Activated naive CD4-positive, alpha-beta T cell treated with anti-CD3 and anti-CD28 coated beads, Interleukin-2, amount 10 ng/mL, durations not matched to agents 7 days and 5 days (primary cell): ENCODE data around the gene RALGPS1.

Experiments used
- CTCF ChIA-PET: fragments of 350-600 bp; sonication (Branson Sonifier 250); formaldehyde crosslinking; loops from one replicate; lab custom pipeline; 2021; ENCODE audit warnings: antibody characterized with exemption; lab: Charles Lee
- DNase-seq: peaks from one replicate; pipeline ENCODE4 v3.0.0-alpha.2; 2020
- H3K27ac Mint-ChIP-seq: one replicate; pipeline ENCODE4 v1.8.0; 2021; ENCODE audit warnings: mild to moderate bottlenecking, moderate library complexity, mixed read lengths
- H3K27me3 Mint-ChIP-seq: one replicate; pipeline ENCODE4 v1.8.0; 2021; ENCODE audit warnings: mild to moderate bottlenecking, mixed read lengths
- H3K36me3 Mint-ChIP-seq: one replicate; pipeline ENCODE4 v1.8.0; 2021; ENCODE audit warnings: mixed read lengths
- H3K4me1 Mint-ChIP-seq: one replicate; pipeline ENCODE4 v1.8.0; 2021; ENCODE audit warnings: mixed read lengths
- H3K4me3 Mint-ChIP-seq: one replicate; pipeline ENCODE4 v1.8.0; 2021; ENCODE audit warnings: mild to moderate bottlenecking, moderate library complexity, mixed read lengths
- H3K9me3 Mint-ChIP-seq: one replicate; pipeline ENCODE4 v1.8.0; 2021; ENCODE audit warnings: mixed read lengths

Gene RALGPS1

GRCh38 chr9:127209948-127210640 lies 295.5 kb downstream of the RALGPS1 start:
- CTCF ChIA-PET: interaction anchor here (0.5 to 3.0 kb wide), 4 partner anchors 10 to 223 kb away, joined by 3 to 7 read pairs (median 4); no protein-coding TSS in a partner anchor
- H3K27me3 Mint-ChIP-seq: peaks cover 50% of the 10 kb centered on the region
- peak; percentile 19 for DNase-seq
- H3K4me1 Mint-ChIP-seq: no peaks in the 10 kb centered on the region
- H3K36me3 Mint-ChIP-seq: no peaks in the 10 kb centered on the region
- no peaks in the 10 kb centered on the region for H3K9me3 Mint-ChIP-seq
- no peak overlapping the region for H3K4me3 Mint-ChIP-seq
- H3K27ac Mint-ChIP-seq: no peak overlapping the region

GRCh38 chr9:127210851-127211730 lies 296.5 kb downstream of the RALGPS1 start:
- H3K36me3 Mint-ChIP-seq: no peaks in the 10 kb centered on the region
- no peak overlapping the region for H3K27ac Mint-ChIP-seq
- H3K4me1 Mint-ChIP-seq: no peaks in the 10 kb centered on the region
- peaks cover 48% of the 10 kb centered on the region for H3K27me3 Mint-ChIP-seq
- CTCF ChIA-PET: interaction anchor here (1.0 to 3.0 kb wide), 2 partner anchors 11 to 224 kb away, joined by 3 to 7 read pairs; no protein-coding TSS in a partner anchor
- DNase-seq: peak; percentile 12
- no peaks in the 10 kb centered on the region for H3K9me3 Mint-ChIP-seq
- H3K4me3 Mint-ChIP-seq: no peak overlapping the region

GRCh38 chr9:127211983-127212382 lies 297.4 kb downstream of the RALGPS1 start:
- DNase-seq: peak; percentile 18
- Mint-ChIP-seq H3K36me3 (no peaks in the 10 kb centered on the region), H3K4me1 (no peaks in the 10 kb centered on the region), H3K4me3 (no peak overlapping the region), H3K27me3 (peaks cover 55% of the 10 kb centered on the region), H3K9me3 (no peaks in the 10 kb centered on the region), H3K27ac (no peak overlapping the region)
- CTCF ChIA-PET: interaction anchor here (0.7 to 3.0 kb wide), 2 partner anchors 12 kb away, joined by 3 to 7 read pairs; no protein-coding TSS in a partner anchor

- CTCF ChIA-PET: interaction anchor here (0.7 to 3.0 kb wide), 4 partner anchors 12 to 241 kb away, joined by 3 to 7 read pairs (median 4); no protein-coding TSS in a partner anchor
- H3K4me3 Mint-ChIP-seq: no peak overlapping the region
- H3K9me3 Mint-ChIP-seq: no peaks in the 10 kb centered on the region
- no peaks in the 10 kb centered on the region for H3K36me3 Mint-ChIP-seq
- peak; percentile 17 for DNase-seq
- peaks cover 55% of the 10 kb centered on the region for H3K27me3 Mint-ChIP-seq
- no peaks in the 10 kb centered on the region for H3K4me1 Mint-ChIP-seq
- H3K27ac Mint-ChIP-seq: no peak overlapping the region
Measured at GRCh38 chr9:127212453-127212852, 297.9 kb downstream of the RALGPS1 start.

DNA sequence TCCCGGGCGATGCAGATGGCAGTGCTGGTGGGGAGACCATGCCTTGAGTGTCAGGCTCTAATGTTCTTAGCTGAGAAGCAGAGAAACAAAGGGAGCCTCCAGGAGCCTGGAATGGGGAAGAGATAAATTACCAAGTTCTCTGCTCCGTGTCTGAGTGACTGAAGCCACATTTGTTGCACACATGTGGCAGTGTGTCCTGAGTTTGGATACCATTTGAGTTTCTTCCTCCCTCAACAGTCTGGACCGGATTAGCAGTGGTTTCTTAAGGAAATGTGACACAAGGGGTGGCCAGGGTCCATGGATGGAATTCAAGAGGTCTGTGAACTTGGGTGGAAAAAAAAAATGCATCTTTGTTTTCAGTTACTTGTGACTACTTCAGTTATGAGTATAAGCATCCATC lies 299.3 kb downstream of the RALGPS1 start:
- peak; percentile 16 for DNase-seq
- CTCF ChIA-PET: interaction anchor here (1.0 to 2.5 kb wide), 10 partner anchors 9 to 272 kb away, joined by 3 to 15 read pairs (median 6); partner anchors contain the start of gene SLC2A8
- Mint-ChIP-seq H3K27ac (no peak overlapping the region), H3K27me3 (peaks cover 63% of the 10 kb centered on the region), H3K36me3 (no peaks in the 10 kb centered on the region), H3K4me1 (no peaks in the 10 kb centered on the region), H3K4me3 (no peak overlapping the region), H3K9me3 (no peaks in the 10 kb centered on the region)

- Mint-ChIP-seq H3K4me3 (no peak overlapping the region), H3K27me3 (peaks cover 68% of the 10 kb centered on the region), H3K9me3 (no peaks in the 10 kb centered on the region), H3K27ac (no peak overlapping the region), H3K36me3 (no peaks in the 10 kb centered on the region), H3K4me1 (no peaks in the 10 kb centered on the region)
- CTCF ChIA-PET: interaction anchor here (0.7 to 2.5 kb wide), 20 partner anchors 9 to 275 kb away, joined by 3 to 15 read pairs (median 4); partner anchors contain the start of genes RPL12, SLC2A8 and ZNF79
- DNase-seq: peak; percentile 77
Measured at GRCh38 chr9:127214421-127215267, 300.1 kb downstream of the RALGPS1 start.

DNA sequence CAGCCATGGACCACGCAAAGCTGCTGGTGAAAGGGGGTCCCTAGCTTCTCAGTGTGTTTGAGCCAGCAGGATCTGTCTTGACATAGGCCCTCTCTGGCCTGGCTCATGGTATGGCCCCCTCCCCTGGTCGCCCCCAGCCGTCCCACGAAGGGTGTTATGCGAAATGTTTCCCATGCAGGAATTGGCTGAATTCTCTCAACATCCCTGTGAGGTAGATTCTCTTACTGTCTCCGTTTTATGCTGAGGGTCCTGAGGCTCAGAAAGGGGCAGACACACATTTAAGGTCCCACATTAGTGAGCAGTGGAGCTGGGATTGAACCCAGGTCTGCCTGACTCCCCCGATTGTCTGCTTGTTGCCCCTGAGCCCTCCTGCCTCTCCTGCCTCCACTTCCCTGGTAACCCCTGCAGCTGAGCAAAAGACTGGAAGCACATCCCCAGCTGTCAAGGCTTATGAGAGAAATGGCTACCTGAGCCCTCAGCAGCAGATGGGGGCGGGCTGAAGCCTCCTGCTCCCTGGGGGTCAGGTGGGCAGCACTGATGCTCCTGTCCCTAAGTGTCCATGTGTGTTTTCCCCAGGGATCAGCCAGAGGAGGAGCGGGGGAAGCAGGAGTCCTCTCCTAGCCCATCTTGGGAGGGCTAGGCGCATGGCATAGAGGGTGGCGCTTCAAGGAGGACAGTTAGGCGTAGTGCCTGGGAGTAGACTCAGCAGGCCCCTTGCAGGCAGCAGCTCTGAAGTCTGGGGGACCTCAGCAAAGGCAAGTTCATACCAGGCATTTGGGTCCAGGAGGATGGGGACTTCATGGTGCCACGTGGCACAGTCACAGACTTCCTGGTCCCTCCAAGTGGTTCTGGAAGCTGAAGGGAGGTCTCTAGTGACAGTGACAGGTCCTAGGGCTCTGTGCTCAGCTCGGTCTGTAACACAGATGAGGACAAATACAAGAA lies 301.0 kb downstream of the RALGPS1 start:
- Mint-ChIP-seq H3K4me1 (no peaks in the 10 kb centered on the region), H3K4me3 (no peak overlapping the region), H3K27me3 (peaks cover 67% of the 10 kb centered on the region), H3K9me3 (no peaks in the 10 kb centered on the region), H3K27ac (no peak overlapping the region), H3K36me3 (no peaks in the 10 kb centered on the region)
- DNase-seq: peak; percentile 19
- CTCF ChIA-PET: interaction anchor here (0.7 to 2.5 kb wide), 19 partner anchors 9 to 276 kb away, joined by 3 to 15 read pairs (median 4); partner anchors contain the start of genes RPL12, SLC2A8 and ZNF79

- H3K27ac Mint-ChIP-seq: no peak overlapping the region
- no peaks in the 10 kb centered on the region for H3K9me3 Mint-ChIP-seq
- H3K27me3 Mint-ChIP-seq: peaks cover 65% of the 10 kb centered on the region
- H3K36me3 Mint-ChIP-seq: no peaks in the 10 kb centered on the region
- H3K4me3 Mint-ChIP-seq: no peak overlapping the region
- peaks cover 1% of the 10 kb centered on the region for H3K4me1 Mint-ChIP-seq
- CTCF ChIA-PET: interaction anchor here (1.0 to 2.5 kb wide), 4 partner anchors 17 to 276 kb away, joined by 3 to 15 read pairs (median 4); partner anchors contain the start of genes SLC2A8 and ZNF79
- peak; percentile 11 for DNase-seq
Measured at GRCh38 chr9:127216210-127216887, 301.8 kb downstream of the RALGPS1 start.

DNA sequence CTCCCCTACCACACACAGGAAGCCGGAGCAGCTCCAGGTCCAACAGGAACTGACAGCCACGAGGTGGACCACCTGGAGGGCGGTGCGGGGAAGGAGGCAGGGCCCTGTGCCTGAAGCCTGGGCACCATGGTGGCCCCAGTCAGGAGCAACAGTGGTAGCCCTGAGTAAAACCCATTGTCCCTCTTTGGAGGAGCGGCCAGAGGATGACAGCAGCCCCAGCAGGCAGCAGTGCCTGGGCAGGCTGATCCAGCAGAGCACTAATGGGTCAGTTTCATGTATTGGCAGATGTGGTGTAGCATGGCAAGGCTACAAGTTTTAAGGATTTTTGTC lies 302.3 kb downstream of the RALGPS1 start:
- no peaks in the 10 kb centered on the region for H3K9me3 Mint-ChIP-seq
- H3K36me3 Mint-ChIP-seq: no peaks in the 10 kb centered on the region
- H3K27me3 Mint-ChIP-seq: peaks cover 65% of the 10 kb centered on the region
- CTCF ChIA-PET: interaction anchor here (1.0 kb wide), 1 partner anchor 276 kb away, joined by 3 read pairs; no protein-coding TSS in a partner anchor
- H3K4me3 Mint-ChIP-seq: no peak overlapping the region
- peaks cover 6% of the 10 kb centered on the region for H3K4me1 Mint-ChIP-seq
- H3K27ac Mint-ChIP-seq: no peak overlapping the region
- DNase-seq: peak; percentile 11

- Mint-ChIP-seq H3K4me3 (no peak overlapping the region), H3K27me3 (peaks cover 60% of the 10 kb centered on the region)
Measured at GRCh38 chr9:127218818-127219217, 304.2 kb downstream of the RALGPS1 start.

DNA sequence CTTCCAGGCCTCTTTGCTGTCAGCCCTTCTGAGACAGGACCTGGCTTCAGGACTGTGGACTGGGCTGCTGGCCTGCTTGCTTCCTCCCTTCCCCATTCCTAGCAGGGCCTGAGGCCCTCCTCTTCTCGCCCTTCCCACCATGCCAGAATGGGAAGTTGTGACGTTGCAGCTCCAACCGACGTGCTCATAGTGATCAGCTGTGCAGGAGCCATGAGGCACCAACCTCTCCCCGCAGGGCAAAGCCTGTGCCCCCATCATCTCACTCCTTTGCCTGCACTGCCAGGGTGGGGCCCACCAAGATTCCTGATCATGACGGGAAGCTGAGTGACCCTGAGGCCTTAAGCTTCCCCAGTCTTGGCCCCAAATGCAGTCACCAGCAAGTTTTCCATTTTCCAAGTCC lies 304.9 kb downstream of the RALGPS1 start:
- Mint-ChIP-seq H3K27ac (no peak overlapping the region), H3K36me3 (no peaks in the 10 kb centered on the region), H3K4me3 (no peak overlapping the region), H3K9me3 (no peaks in the 10 kb centered on the region), H3K27me3 (peaks cover 65% of the 10 kb centered on the region), H3K4me1 (peaks cover 29% of the 10 kb centered on the region)
- no peak for DNase-seq
- CTCF ChIA-PET: interaction anchor here (0.8 kb wide), 1 partner anchor 236 kb away, joined by 3 read pairs; no protein-coding TSS in a partner anchor

More at GRCh38 chr9:127218818-127219217, 304.2 kb downstream of the RALGPS1 start:
- Mint-ChIP-seq H3K9me3 (no peaks in the 10 kb centered on the region), H3K36me3 (no peaks in the 10 kb centered on the region), H3K27ac (no peak overlapping the region), H3K4me1 (peaks cover 22% of the 10 kb centered on the region)
- peak; percentile 18 for DNase-seq
- CTCF ChIA-PET: interaction anchor here (1.6 kb wide), 1 partner anchor 200 kb away, joined by 3 read pairs; no protein-coding TSS in a partner anchor

- peak; percentile 20 for DNase-seq
- Mint-ChIP-seq H3K9me3 (no peaks in the 10 kb centered on the region), H3K4me1 (peaks cover 36% of the 10 kb centered on the region), H3K27me3 (peaks cover 69% of the 10 kb centered on the region), H3K27ac (no peak overlapping the region), H3K4me3 (no peak overlapping the region), H3K36me3 (no peaks in the 10 kb centered on the region)
- CTCF ChIA-PET: no interaction called here
Measured at GRCh38 chr9:127221695-127222094, 307.1 kb downstream of the RALGPS1 start.
